NOMO-1 (cell line): ENCODE results near the gene ZCRB1.

ENCODE experiments used
- DNase-seq, 2 experiments: peaks; one replicate each; lab custom pipeline; 2025; ENCODE audit not compliant: unreplicated experiment in 2 of 2; lab: John Stamatoyannopoulos, UW

Gene ZCRB1

GRCh38 chr12:42332301-42333285 is 6.7 kb upstream of the ZCRB1 start:
- DNase-seq = peak; percentile 46 to 69

GRCh38 chr12:42330097-42330496 is 4.2 kb upstream of the ZCRB1 start:
- peak in 1 of 2 experiments; percentile 12 for DNase-seq

GRCh38 chr12:42327227-42327590 is 1.3 kb upstream of the ZCRB1 start:
- DNase-seq = no peak

- peak in 1 of 2 experiments; percentile 45 for DNase-seq
Observed at GRCh38 chr12:42326541-42327226, 790 bp upstream of the ZCRB1 start.

GRCh38 chr12:42325326-42325652 is 605 bp downstream of the ZCRB1 start:
- DNase-seq = no peak

DNA sequence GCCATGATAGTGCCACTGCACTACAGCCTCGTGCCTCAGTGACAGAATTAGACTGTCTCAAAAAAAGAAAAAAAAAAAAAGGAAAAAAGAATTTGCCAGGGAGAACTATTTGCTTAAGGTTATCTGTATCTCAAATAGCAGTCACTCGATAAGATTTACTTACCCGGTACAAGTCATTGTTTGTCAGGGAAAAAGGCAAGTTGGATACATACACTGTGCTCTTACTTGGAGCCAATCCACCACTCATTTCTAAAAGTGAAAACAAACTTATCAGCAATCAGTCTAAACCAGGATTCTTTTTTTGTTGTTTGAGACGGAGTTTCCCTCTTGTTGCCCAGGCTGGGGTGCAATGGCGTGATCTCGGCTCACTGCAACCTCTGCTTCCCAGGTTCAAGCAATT is 2.0 kb downstream of the ZCRB1 start:
- DNase-seq = no peak

DNA sequence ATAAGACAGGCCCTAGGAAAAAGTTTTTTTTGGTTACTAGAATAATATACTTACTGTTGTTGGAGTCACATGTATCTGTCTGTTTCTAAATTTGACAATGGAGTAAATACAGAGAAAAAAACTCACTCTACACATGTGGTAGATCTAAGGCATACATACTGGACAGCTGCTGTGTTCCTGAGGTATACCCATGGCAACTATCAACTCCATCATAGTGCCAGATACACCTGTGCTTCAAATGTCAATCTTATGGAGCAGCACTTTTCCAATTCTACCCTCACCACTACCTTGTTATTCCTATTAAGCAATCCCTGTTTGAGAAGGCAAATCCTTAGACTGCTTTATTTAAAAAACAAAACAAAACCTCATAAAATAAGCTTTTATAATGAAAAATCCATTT is 3.3 kb downstream of the ZCRB1 start:
- DNase-seq = no peak

DNA sequence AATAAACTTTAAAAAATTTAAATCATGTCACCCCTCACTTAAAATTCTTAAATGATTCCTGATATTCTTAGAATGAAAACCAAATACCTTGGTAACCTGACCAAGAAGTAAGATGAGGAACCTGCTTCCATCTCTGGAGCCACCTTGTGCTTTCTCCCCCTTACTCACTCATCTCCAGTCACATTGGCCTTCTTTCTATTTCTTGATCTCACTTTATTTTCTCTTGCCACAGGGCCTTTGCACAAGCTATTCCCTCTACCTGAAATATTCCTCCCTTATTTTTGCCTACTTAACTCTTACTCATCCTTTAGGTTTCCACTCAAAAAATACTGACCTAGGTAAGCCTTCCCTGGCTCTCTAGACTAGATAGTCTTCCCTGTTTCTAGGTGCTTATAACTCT is 5.1 kb downstream of the ZCRB1 start:
- DNase-seq = no peak

DNA sequence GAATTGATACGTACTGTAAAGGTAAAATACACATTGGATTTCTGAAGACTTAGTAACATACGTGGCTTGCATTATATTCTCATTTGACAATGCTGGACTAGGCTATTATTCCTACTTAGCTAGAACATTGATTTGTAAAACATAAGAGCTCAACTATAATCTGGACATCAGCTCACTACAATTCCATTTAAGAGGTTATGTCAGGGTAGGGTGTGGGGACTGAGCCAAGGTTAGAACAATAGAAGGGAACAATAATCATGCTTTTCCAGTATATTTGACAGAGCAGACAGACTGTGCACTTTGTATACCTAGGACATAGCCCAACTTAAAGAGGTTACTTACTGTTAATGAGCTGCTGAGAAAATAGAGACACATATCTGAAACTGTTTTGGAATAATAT is 10.8 kb downstream of the ZCRB1 start:
- no peak for DNase-seq

DNA sequence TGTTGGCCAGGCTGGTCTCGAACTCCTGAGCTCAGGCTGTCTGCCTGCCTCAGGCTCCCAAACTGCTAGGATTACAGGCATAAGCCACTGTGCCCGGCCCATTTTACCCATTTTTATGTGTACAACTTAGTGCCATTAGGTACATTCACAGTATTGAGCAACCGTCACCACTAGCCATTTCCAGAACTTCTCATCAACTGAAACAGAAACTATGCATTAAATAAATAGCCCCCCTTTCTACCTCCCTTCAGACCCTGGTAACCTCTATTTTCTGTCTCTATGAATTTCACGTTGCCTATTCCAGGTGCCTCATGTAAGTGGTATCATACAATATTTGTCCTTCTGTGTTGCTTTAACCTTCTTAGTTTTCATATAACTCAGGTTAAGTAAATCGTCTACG is 15.9 kb downstream of the ZCRB1 start:
- no peak for DNase-seq

DNA sequence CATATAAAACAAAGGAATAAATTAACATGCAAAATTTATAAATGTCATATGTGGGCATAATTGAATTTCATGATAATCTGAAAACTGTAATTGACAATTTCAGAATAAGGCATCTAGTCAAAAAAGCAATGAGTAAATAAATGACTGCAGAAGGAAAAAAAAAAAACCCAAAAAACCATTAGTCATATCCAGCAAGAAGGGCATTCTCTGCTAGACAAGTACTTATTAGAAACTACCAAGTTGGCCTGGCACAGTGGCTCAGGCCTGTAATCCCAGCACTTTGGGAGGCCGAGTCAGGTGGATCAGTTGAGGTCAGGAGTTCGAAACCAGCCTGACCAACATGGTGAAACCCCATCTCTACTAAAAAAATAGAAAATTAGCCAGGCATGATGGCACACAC is 17.5 kb downstream of the ZCRB1 start:
- DNase-seq = no peak

GRCh38 chr12:42306297-42306696 is 19.6 kb downstream of the ZCRB1 start:
- DNase-seq = no peak

DNA sequence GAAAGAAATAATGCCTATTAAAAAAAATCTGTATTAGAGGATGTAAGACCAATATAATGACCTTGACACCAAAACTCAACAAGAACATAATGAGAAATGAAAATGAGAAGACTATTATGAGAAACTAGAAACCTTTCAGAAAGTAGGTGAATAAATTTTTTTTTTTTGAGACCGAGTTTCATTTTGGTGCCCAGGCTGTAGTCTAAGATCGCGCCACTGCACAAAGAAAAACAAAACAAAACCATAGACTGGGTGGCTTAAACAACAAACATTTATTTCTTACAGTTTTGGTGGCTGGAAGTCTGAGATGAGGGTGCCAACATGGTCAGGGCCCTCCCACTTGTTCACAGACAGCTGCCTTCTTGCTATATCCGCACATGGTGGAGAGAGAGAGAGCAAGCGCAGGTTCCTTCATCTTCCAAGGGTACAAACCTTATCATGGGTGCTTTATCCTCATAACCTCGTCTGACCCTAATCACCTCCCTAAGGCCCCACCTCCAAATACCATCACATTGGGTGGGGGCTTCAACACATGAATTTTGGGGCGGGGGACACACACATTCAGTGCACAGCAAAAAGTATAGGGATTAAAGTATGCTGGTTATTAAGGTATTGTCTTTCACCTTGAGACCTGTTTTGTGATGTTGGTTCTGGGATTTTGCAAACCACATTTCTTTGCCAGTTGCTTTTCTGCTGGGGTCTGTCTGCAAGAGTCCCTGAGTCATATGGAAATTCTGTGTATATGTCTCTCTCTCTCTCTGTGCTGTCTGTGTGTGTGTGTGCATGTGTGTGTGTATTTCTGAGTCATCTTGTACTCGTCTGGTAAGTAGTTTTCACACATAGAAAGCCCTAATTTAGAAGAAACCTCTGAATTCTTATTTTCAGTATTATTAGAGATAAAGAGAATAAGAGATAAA is 26.2 kb downstream of the ZCRB1 start:
- DNase-seq = no peak

DNA sequence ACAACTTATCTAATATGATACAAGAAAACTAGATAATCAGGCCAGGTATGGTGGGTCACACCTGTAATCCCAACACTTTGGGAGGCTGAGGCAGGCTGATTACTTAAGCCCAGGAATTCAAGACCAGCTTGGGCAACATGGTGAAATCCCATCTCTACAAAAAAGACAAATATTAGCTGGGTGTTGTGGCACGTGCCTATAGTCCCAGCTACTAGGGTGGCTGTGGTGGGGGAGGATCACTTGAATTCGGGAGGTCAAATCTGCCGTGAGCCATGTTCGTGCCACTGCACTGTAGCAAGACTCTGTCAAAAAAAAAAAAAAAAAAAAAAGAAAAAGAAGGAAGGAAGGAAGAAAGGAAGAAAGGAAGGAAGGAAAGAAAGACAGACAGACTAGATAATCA is 27.0 kb downstream of the ZCRB1 start:
- no peak for DNase-seq

- no peak for DNase-seq
Observed at GRCh38 chr12:42296503-42297109, 29.3 kb downstream of the ZCRB1 start.

GRCh38 chr12:42291680-42292079 is 34.2 kb downstream of the ZCRB1 start:
- no peak for DNase-seq

- DNase-seq = no peak
Observed at GRCh38 chr12:42288544-42288943, 37.4 kb downstream of the ZCRB1 start.

DNA sequence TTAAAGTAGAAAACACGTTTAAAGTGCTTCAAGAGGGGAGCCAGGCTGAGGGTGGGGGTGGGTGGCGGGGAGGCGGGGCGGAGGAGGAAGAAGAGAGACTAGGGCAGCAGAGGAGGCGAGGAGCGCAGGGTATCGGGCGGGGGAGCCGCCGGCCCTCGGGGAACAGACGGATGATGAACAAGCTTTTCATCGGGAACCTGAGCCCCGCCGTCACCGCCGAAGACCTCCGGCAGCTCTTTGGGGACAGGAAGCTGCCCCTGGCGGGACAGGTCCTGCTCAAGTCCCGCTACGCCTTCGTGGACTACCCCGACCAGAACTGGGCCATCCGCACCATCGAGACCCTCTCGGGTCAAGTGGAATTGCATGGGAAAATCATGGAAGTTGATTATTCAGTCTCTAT is 39.2 kb downstream of the ZCRB1 start:
- no peak for DNase-seq

GRCh38 chr12:42285431-42285830 is 40.5 kb downstream of the ZCRB1 start:
- DNase-seq = no peak

DNA sequence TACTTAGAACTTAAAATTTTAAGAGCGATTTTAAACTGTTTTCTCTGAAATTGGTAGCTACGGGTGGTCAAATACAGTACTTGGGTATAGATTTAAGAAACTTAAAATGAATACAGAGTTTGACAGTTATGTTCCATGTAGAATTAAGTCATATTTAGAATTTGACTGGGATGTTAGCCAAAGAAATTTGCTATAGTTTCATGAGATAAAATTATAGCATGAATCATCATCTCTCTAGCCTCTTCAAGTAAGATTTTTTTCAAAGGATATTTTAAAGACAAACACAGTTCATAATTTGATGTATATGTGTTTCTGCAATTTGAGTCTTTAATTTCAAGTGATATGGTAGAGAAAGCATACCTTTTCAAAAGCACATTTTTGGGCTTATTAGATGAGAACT is 41.0 kb downstream of the ZCRB1 start:
- no peak for DNase-seq

DNA sequence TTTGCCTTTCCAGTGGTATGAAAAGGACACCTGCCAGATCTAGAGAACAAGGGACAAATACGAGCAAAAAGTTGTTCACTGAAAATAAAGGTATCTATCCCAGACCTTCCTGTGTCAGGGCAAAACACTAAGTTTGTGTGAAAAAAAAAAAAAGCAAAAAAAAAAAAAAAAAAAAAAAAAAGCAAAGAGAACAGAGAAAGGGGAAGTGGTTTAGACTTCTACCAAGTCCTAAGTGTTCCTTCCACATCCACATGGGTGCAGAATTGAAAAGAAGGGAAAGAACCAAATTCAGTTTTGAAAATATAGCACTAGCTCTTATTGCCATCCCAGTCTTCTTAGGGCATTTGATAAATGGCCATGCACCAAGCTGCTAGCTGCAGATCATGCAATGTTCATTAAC is 41.7 kb downstream of the ZCRB1 start:
- DNase-seq = peak in 1 of 2 experiments; percentile 67
